ENCODE data around the gene SLC16A3.

DNA sequence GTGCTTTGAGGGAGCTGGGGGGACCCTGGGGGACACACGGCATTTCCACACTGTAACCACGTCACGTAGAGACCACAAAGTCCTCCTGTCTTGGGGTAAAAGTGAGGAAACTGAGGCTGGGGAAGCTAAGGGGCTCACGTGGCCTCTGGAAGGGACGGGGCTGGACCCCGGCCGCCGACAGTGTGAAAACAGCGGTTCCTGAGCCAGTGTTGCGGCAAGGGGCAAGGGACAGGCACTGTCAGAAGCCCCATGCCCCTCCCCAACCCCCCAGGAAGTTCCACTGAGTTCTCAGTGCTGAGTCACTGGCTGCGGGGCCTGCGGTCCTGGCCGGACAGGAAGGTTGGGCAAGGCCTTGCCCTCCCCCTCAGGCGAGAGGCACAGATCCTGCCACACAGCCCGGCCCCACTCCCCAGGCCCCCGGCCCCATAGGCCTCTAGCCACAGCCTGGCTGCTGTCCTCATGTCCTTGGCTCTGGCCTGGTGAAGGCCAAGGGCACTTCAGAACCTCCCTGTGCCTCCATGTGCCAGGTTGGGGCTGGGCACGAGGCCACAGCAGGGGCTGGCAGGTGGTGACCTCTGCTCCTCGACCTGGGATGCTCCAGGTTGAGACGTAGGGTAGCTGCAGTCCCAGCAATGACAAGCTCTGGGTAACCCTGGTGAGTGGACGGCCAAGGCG lies 11.2 kb upstream of the SLC16A3 start:
- no peak for TF ChIP-seq ZFP3 (CRISPR knock-in tag; IDR thresholded peaks at IDR 0.05)
- TF ChIP-seq SNAI2 (CRISPR knock-in tag; IDR thresholded peaks at IDR 0.05) = no peak
- TF ChIP-seq, protein P1, sequence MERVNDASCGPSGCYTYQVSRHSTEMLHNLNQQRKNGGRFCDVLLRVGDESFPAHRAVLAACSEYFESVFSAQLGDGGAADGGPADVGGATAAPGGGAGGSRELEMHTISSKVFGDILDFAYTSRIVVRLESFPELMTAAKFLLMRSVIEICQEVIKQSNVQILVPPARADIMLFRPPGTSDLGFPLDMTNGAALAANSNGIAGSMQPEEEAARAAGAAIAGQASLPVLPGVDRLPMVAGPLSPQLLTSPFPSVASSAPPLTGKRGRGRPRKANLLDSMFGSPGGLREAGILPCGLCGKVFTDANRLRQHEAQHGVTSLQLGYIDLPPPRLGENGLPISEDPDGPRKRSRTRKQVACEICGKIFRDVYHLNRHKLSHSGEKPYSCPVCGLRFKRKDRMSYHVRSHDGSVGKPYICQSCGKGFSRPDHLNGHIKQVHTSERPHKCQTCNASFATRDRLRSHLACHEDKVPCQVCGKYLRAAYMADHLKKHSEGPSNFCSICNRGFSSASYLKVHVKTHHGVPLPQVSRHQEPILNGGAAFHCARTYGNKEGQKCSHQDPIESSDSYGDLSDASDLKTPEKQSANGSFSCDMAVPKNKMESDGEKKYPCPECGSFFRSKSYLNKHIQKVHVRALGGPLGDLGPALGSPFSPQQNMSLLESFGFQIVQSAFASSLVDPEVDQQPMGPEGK (CRISPR knock-in tag; IDR thresholded peaks at IDR 0.05; ENCODE audit: borderline replicate concordance) = no peak
- TF ChIP-seq ISL1 (CRISPR knock-in tag; IDR thresholded peaks at IDR 0.05) = no peak
- TF ChIP-seq OSR1 (CRISPR knock-in tag; IDR thresholded peaks at IDR 0.05) = no peak
- TF ChIP-seq CSDC2 (CRISPR knock-in tag; IDR thresholded peaks at IDR 0.05) = no peak
